GM12891 (cell line): ENCODE results near the gene KLHL18.
A peak's percentile ranks its signal among the peaks of the same experiment; 100 is the strongest.
"Not testable (repeated sequence)": the region's sequence is repeated elsewhere in the genome, so short reads cannot be mapped to it uniquely, and the experiment has no call there.

ENCODE experiments used
- DNase-seq: peaks from one replicate; pipeline ENCODE4 v3.0.0; 2011; ENCODE audit warnings: low spot score; ENCODE audit not compliant: insufficient read length
- FAIRE-seq: peaks from 2 replicates; lab custom pipeline; 2011; peaks lifted over from hg19 to GRCh38; lab: Jason Lieb, UNC
- PAX5 ChIP-seq: IDR thresholded peaks from 2 replicates; pipeline ENCODE4 v1.6.1; 2011; ENCODE audit warnings: low read length, moderate library complexity, mild to moderate bottlenecking; ENCODE audit not compliant: insufficient read depth, severe bottlenecking
- POLR2A ChIP-seq: IDR thresholded peaks from 2 replicates; pipeline ENCODE4 v1.6.1; 2011; ENCODE audit warnings: low read depth, low read length, control low read depth
- POLR2AphosphoS5 ChIP-seq: IDR thresholded peaks from 2 replicates; pipeline ENCODE4 v1.6.1; 2011; ENCODE audit warnings: low read depth, low read length, control low read depth
- POU2F2 ChIP-seq: IDR thresholded peaks from 2 replicates; pipeline ENCODE4 v1.6.1; 2011; ENCODE audit warnings: low read depth, mild to moderate bottlenecking, control low read depth, low read length, moderate library complexity
- SPI1 ChIP-seq: IDR thresholded peaks from 2 replicates; pipeline ENCODE4 v1.6.1; 2011; ENCODE audit warnings: low read depth, low read length, control low read depth
- TAF1 ChIP-seq: IDR thresholded peaks from 2 replicates; pipeline ENCODE4 v1.6.1; 2011; ENCODE audit warnings: low read depth, low read length, control low read depth

Gene KLHL18

GRCh38 chr3:47250309-47251060, 32.3 kb upstream of the KLHL18 start:
- TF ChIP-seq TAF1 (no peak), POU2F2 (no peak), SPI1 (no peak), POLR2AphosphoS5 (no peak), PAX5 (no peak), POLR2A (no peak)
- FAIRE-seq = peak; percentile 85
- no peak for DNase-seq

GRCh38 chr3:47251085-47251484, 31.7 kb upstream of the KLHL18 start:
- peak; percentile 28 for FAIRE-seq

GRCh38 chr3:47251689-47252088, 31.1 kb upstream of the KLHL18 start:
- FAIRE-seq = no peak

More at GRCh38 chr3:47251085-47251484, 31.7 kb upstream of the KLHL18 start:
- DNase-seq = not testable (repeated sequence)

GRCh38 chr3:47256331-47256730, 26.4 kb upstream of the KLHL18 start:
- FAIRE-seq, DNase-seq: not testable (repeated sequence)

More at GRCh38 chr3:47251689-47252088, 31.1 kb upstream of the KLHL18 start:
- no peak for TF ChIP-seq POU2F2
- TF ChIP-seq POLR2A = no peak
- no peak for TF ChIP-seq POLR2AphosphoS5
- TF ChIP-seq TAF1 = no peak
- no peak for TF ChIP-seq PAX5
- no peak for TF ChIP-seq SPI1
- DNase-seq = no peak

- TF ChIP-seq POLR2AphosphoS5 = no peak
- DNase-seq (no peak), FAIRE-seq (no peak)
These were observed 23.6 kb upstream of the KLHL18 start for GRCh38 chr3:47259114-47259513.

- no peak for DNase-seq
These were observed 22.1 kb upstream of the KLHL18 start for GRCh38 chr3:47260605-47261004.

DNA sequence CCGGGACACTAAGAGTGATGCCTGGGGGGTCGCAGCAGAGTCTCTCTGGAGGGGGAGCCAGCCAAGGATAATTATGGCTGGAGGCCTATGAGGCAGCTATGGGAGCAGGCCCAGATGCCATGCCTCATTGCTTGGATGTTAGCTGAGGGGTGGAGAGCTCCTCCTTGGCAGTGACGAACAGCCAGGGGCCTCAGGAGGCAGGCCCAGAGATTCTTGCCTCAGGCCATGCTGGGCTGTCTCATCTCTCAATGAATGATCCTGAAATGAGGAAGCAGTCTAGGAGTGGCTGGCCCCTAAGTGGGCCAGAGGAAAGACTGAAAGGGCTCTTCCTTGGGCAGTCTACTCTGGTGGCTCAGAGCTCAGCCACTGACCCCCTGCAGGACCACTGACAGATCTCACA, 21.4 kb upstream of the KLHL18 start:
- FAIRE-seq (no peak), DNase-seq (no peak)
- TF ChIP-seq PAX5 (no peak), SPI1 (no peak), TAF1 (no peak), POLR2A (no peak), POLR2AphosphoS5 (no peak), POU2F2 (no peak)

More at GRCh38 chr3:47260605-47261004, 22.1 kb upstream of the KLHL18 start:
- FAIRE-seq = no peak
- TF ChIP-seq POLR2AphosphoS5 = no peak
- TF ChIP-seq POLR2A = no peak
- no peak for TF ChIP-seq TAF1
- no peak for TF ChIP-seq PAX5

- FAIRE-seq = no peak
- no peak for TF ChIP-seq PAX5
- no peak for TF ChIP-seq POLR2A
- no peak for TF ChIP-seq SPI1
- no peak for TF ChIP-seq POLR2AphosphoS5
- TF ChIP-seq POU2F2 = no peak
- TF ChIP-seq TAF1 = no peak
- DNase-seq = no peak
These were observed 17.7 kb upstream of the KLHL18 start for GRCh38 chr3:47265008-47265407.

DNA sequence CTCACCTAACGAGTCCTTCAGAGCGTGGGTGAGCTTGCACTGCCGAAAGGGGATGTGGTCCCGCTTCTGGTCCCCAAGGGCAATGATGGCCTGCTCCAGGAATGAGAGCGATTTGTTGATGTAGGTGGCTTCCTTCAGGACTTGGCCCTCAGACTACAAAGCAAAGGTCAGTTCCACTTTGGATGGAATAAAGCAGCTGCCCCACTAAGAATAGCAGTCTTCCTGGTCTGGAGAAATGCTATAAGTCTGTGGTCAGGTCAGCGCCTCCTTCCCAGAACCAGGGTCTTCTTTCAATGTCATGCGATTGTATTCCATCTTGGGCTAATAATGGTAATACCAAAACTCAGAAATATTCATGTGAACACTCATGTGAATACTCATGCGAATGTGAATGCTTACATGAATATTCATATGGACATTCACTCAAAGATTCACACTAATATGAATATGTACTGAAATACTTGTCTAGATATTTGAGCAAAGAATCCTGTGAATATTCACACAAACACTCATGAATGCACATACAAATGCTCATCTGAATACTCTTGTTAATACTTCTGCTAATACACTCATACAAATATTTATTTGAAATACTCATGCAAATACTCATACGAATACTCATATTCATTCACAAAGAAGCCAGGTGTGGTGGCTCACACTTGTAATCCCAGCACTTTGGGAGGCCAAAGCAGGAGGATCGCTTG, 16.9 kb upstream of the KLHL18 start:
- DNase-seq (no peak), FAIRE-seq (no peak)
- TF ChIP-seq SPI1 = no peak
- no peak for TF ChIP-seq POLR2AphosphoS5
- no peak for TF ChIP-seq PAX5

DNA sequence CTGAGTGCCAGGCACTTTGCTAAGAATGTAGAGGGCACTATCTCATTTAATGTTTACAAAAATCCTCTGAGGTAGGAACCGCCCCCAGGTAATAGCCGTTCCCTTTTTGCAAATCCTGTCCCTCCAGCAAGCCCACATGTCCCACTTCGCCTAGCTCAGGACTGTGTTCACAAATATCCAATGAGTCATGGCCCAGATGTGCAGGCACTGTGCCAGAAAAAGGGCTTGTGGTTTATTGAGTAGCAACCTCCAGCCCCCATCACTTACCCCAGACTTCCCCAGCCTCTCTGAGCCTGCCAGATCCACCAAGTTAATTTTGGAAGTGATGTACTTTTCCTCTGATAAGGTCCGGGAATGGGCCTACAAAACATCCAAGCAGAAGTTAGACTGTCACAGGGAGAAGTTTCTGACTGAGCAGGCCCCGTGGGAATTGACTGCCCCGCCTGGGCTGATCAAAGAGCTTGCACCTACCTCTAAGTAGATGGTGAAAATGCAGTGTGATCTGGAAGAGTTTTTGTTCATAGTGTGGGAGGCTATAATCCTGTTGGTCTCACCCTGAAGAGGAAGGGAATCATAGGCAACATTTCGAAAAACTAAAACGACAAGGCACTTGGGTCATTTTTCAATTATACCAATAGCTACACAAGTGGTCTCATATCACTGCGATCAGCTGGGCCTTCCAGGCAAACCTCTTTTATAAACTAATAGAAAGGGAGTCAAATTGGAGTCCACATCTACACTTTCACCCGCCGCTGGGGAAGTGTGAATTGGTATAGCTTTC, 15.8 kb upstream of the KLHL18 start:
- TF ChIP-seq PAX5 = no peak
- TF ChIP-seq TAF1 = no peak
- TF ChIP-seq POU2F2 = no peak
- TF ChIP-seq POLR2AphosphoS5 = no peak
- TF ChIP-seq SPI1 = no peak
- no peak for TF ChIP-seq POLR2A
- DNase-seq (peak; percentile 34), FAIRE-seq (peak; percentile 74)
